GM21526 (cell line): ENCODE data around the gene SLC44A1.
"Not testable (repeated sequence)": the region's sequence is repeated elsewhere in the genome, so short reads cannot be mapped to it uniquely, and the experiment has no call there.

Experiments used
- ATAC-seq: cut with Tn5 transposase; IDR thresholded peaks from one replicate; pipeline ENCODE4 v1.9.1; 2021; ENCODE audit warnings: moderate library complexity; ENCODE audit not compliant: unreplicated experiment, low FRiP score

The SLC44A1 gene

DNA sequence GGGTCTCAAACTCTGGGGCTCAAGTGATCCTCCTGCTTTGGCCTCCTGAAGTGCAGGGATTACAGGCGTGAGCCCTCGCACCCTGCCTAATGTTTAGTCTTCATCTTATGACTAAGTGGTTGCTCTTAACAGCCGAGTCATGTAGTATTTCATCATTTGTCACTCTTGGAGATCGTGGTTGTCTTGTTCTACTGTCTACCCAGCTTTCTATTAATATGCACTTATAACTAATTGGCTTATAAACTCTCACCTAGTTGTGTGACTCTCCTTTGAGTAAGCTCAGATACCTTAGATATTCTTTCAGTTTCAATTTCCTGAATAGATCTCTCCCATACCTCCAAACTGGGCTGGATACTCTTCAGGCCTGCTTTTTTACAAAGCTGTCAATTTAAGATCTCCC lies 19.9 kb downstream of the SLC44A1 start:
- no peak for ATAC-seq

DNA sequence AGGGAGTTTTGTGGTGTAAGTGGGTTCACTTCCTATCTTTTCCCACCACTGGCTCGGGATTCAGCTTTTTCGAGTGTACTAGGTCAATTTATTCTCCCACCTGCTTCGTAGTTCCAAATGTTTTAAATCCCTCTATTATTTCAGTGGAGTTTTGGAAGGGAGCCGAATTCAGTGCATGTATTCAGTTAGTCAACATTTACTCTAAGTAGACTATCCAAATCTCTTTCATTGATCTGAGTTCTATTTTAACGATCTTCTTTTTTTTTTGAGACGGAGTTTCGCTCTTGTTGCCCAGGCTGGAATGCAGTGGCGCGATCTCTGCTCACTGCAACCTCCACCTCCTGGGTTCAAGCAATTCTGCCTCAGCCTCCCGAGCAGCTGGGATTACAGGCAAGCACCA lies 23.8 kb downstream of the SLC44A1 start:
- ATAC-seq = not testable (repeated sequence)

DNA sequence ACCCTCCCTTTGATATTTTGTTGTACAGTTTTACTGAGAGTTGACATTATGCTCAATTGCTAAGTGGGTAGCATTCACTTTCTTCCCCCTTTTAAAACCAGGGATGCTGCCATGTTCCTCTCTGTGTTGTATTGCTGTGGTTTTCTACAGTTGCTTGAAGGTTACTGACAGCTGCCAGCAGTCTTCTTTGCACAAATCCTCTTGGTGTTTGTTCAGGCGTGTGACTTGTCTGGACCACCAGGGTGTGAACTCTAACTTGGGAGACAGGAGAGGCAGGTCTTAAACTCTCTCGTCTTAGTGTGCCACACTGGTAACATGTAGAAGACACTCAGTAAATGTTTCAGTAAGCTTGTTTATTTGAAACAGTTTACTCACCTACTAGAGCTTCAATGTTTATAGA lies 25.1 kb downstream of the SLC44A1 start:
- ATAC-seq = no peak

DNA sequence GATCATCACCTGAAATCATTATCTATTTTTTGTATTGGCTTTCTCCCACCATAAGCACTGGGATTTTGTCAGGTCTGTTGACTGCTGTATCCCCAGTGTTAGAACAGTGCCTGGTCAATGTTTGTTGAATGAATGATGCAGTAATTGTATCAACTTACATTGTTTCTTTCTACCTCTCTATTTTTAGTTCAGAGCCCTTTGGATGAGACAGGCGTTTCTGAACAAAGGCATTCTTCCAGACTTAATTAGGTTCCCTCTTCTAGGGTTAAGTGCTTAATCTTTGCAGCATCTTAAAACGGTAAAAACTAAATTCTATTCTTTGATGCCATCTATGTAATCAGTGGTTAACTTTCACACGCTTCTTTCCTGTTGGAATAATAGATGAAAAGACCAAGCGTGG lies 26.3 kb downstream of the SLC44A1 start:
- no peak for ATAC-seq

DNA sequence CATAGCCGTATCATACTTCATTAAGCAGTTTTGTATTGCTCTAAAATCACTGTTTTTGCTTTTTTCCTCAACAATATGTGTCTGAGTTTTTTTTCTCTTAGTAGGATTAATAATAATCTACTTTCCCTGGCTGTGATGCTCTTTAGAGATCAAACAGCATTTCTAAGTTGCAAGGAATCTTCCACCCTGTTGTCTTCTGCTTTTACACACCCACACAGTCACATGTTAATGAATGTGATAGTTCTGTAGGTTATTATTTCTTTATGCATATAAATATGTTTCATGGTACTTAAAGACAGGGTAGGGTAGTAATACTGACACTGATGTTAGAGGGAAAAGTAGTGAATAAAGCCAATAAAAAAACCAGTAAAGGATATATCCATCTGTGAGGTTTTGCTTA lies 29.3 kb downstream of the SLC44A1 start:
- no peak for ATAC-seq

DNA sequence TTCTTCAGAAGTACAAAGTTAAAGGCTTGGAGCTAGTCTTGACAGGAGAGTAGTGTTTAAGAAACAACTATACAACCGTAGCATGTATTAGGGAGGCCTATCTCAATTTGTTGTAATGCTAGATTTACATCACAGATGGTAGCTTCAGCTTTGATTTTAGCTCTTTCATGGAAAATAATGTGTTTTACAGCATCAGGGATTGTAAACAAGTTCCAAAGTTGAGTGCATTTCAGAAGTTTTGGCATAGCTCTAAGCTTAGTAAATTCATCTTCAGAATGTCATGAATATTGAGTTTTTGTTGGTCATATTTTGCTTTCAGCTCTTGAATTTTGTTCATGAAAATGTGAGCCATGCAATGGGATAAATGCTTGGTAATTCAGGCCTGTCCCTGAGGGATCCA lies 30.7 kb downstream of the SLC44A1 start:
- ATAC-seq = no peak

DNA sequence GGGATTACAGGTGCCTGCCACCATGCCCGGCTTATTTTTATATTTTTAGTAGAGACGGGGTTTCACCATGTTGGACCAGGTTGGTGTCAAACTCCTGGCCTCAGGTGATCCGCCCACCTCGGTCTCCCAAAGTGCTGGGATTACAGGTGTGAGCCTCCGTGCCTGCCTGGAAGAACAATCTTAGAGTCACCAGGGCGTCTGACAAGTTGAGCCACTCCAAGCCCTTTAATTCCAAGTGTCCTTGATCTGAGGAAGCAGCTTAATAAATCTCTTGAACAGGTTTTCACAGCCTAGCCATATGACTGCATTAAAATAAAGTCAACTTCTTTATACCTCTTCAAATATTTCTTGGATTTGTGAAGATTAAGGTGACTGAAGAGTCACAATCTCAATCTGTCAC lies 31.5 kb downstream of the SLC44A1 start:
- no peak for ATAC-seq

DNA sequence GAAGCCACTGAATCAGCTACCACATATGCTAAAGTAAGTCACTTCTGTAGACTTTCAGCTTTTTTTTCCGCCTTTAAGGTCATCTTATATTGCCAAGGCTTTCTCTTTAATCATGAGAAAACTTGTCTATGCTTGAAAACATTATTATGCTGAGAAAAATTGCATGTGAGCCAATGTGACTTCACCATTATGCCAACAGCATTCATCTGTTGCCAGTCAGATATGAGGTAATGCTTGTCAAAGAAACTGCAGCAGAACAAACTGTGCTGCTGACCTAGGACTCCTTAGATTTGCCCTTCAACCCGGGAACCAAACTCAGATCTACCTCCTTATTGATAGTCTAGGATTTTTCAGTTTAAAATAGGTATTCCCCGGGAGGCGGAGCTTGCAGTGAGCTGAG lies 34.3 kb downstream of the SLC44A1 start:
- no peak for ATAC-seq

DNA sequence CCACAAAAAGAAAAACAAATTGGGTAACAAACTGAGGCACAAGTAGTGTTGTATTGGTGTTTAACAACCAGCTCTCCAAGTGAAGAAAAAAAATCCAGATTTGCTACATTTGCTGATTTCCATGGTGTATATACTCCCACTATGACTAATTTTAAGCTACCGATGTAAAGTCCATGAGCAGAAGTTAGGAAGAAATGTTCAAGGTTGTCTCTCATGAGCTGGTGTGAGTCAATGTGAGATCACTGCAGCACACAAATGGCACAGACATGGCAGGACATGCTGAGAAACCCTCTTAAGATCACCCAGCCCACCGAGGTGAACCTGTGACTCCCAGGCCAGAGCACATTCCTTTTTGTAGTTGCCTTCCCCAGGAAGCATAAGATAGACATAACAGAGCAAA lies 36.2 kb downstream of the SLC44A1 start:
- ATAC-seq = no peak

DNA sequence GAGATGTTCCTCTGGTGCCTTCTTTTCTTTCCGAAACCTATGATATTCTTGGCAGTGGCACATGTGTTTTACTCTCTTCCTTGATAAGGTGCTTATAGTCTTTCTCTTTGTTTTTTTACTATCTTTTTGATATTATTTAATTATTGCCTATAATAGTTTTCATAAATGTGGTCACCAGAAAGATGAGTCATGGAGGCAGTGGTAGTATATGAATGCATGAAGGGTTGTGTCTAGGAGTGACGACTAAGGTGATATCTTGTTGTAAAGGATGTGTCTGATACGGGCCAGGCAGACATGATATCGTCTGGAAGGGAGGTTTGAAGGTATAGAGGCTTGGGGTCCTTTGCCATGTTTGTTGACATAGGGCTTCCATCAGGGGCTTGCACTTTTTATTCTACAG lies 36.8 kb downstream of the SLC44A1 start:
- no peak for ATAC-seq

DNA sequence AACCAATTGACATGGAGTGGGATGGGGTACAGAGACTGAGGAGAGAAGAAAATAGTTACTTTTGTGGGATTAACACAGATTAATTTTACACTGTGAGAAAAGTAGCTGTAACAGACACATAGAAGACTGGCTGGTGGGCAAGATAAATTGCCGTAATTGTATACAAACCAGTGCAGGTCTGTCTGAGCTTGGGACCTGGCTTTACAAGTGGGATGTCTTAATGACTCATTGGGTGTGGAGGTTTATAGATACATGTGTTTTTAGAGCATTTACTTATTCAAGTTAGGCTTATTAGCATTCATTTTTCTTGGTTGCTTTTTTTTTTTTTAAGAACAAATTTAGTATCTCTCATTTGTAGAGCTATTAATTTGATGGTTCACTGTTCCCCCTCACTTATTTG lies 37.5 kb downstream of the SLC44A1 start:
- ATAC-seq = no peak

DNA sequence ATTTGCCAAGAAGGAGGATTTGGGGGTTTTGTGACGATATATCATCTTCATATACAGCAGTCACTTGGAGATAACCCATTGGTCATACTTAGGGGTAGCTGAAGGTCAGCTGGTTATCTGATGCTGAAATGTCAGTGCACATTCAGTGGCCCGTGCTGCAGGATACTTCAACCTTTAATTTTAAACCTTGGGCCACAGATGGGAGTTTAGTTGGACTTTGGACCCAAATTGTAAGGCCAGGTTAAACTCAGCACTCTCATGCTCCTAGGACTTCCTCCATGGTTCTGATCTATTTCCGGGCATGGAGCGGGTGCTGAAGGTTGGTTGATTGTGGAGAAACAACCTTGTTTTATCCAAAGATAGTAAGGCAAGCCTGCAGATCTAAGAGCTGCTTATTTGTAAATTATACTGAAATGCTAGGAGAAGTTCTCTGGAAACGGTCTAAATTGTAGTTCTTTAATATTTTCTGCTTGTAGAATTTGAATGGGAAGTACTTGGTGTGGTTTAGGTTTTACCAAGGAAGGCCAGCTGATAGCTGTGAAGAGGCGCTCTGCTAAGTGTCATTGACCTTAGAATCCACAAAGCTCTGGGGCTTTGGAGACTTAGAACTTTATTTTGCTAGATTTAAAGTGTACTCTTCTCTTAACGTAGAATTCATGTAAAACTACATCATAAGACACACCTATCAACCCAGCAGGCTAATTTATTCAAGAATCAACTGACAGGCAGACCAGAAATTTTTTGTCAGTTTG lies 38.6 kb downstream of the SLC44A1 start:
- ATAC-seq = no peak

DNA sequence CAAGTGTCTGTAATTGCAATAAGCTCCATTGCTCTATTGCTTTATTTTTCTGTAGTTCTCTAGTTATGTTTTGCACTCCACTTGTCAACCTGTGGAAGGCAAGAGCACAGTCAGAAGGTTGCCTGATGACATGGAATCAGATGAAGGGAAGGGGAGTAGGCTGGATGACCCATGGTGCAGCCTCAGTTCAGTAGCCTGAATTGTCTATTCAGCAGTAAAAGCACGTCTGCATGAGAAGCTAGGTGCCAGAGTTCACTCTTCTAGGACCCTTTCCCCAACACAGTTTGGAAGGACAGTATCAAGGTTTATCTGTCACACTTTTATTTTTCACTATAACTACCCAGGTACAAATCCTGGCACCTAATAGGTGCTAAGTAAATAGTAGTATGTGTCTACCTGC lies 39.3 kb downstream of the SLC44A1 start:
- ATAC-seq = no peak

DNA sequence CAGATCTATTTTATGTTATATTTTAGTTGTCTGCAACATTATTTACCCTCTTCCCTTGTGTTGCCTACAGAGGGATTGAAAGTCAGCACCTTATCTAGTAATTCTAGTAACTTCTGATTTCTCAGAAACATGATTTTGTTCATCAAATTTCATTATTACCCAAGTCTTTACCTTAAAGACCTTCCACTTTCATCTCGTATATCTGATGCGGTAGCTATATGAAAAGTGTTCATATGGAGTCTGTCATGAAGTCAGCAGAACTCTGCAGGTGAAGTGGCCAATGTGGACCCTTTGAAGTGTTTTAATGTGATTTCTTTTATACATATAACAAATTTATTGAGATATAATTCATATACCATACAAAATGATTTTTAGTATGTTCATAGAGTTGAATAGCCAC lies 40.0 kb downstream of the SLC44A1 start:
- ATAC-seq = no peak

DNA sequence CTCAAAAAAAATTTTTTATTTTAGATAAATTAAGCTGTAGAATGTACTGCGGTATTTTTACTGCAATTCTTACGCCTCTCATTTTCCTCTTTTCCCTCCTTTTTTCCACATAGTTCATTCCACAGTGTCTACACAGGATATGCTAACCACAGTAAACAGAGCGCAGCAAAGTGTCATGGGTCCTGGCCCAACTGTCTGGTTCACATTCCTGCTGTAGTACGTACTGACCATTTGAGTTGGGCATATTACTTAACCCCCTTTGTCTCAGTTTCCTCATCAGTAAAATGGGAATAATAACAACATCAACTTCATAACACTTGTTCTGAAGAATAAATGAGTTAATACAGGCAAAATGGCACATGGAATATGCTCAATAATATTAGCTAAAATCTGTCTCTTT lies 41.6 kb downstream of the SLC44A1 start:
- ATAC-seq = no peak

DNA sequence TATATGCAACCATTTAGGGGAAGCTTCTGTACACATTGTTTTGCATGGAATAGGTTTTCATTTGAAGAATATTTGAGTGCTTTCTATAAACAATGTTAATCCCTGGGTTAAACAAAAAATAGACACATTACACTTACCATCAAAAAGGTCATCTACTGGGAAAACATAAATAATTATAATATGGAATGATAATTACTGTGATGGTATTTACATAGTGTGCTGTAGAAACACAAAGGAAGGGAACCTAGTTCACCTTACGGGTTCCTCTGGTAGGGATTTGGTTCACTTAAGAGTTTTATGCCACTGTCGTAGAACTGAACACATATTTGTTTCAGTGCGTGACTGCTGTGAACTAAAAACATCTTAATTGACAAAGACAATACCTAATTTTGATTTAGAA lies 44.9 kb downstream of the SLC44A1 start:
- no peak for ATAC-seq

DNA sequence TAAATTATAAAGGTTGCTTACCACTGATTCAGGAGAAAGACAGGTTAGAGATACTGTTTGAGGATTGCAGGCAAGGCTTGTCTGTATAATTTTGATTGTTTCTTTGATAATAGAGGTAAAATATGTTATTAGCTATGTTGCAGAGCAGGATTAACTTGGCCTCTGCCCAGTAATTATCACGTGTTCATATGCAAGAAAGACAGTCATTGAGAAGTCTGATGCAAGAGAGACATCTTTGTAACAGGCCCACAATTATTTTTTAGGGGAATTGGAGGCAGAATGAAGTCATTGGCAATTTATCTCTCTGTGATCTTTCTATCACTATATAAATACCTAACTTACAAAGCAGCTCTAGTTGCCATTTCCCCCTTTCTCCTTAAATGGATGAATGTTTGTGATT lies 46.0 kb downstream of the SLC44A1 start:
- ATAC-seq = no peak

DNA sequence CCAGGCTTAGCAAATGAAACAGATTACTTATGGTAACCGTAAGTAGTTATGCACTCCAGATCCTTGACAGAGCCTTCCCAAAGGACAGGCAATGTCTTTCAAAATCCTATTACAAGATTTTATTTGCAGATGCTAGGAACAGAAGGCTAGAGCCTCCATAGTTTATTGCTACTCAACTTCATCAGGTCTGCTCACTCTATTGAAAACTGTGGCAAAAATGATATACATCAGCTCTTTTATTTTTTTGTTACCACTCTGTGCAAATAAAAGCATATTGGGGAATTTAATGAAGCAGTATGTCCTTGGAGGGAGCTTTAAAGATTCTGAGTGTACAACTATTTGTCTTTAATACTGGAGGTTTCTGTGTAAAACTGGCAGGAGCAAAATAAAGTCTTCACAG lies 46.5 kb downstream of the SLC44A1 start:
- ATAC-seq = no peak

DNA sequence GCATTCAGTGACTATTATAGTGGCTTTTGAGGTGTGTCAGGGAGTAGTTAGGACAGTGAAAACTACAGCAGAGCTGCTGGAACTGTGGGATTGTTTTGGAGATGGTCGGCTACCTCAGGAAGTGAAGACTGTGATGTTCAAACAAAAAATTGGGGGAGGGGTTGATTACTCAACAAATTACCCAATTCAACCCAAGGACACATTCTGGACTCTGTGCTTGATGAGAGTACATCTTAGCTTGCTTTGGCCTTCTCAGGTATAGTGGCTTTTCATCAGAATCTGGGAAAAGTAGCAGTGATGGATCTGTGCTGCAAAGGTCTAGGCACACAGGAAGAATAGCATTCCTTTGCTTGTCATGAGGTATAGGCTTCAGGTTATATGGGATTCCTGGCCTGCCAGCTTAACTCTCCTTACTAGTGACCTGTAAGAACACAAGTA lies 47.0 kb downstream of the SLC44A1 start:
- ATAC-seq = no peak

DNA sequence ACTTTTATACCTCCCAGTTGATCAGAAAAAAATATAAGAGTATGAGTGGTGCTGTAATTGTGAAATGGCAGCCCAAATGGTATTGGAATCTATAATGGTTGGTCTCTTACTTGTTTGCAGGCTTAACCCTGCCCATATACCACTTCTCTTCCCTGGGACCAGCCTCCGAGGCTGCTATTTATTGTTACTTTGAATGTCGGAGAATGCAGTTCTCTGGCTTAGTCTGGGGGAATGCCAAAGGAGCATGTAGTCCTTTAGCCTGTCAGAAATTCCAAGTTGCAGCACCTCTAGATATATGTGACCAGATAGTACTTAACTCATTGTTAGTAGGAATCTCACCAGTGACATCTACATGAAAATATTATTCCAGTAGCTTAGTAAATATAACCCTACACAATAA lies 47.5 kb downstream of the SLC44A1 start:
- ATAC-seq = no peak

DNA sequence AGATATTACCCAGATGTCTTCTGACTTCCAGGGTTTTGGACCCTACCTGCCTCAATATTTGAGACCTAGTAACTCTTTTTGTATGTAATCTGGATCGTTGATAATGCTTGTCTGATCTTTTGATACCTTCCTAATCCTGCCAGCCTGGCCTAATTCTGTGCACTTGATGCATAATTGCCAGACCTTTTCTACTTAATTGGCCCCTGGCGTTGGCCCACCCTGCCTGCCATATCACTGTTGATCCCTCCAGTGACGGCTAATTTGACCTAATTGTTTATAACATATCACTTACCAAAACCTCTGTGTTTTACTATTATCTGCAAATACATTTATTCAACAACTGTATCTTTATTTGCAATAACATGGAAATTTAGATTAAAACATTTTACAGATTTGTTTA lies 49.0 kb downstream of the SLC44A1 start:
- ATAC-seq = no peak

DNA sequence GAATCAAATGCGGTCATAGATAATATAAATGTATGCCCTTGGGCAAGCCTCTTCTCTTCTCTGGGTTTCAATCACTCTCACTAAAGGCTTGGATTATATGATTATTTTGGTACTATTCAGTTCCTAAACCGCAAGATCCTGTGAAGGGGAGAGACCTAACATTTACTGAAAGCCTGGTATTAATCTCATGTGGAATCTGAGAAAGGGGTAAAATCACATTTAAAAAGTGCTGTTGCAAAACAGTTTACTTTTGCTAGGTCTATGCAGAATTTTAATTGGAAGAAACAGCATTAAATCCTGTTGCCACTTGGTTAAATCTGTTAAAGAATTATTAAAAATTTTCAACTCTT lies 50.7 kb downstream of the SLC44A1 start:
- ATAC-seq = no peak

DNA sequence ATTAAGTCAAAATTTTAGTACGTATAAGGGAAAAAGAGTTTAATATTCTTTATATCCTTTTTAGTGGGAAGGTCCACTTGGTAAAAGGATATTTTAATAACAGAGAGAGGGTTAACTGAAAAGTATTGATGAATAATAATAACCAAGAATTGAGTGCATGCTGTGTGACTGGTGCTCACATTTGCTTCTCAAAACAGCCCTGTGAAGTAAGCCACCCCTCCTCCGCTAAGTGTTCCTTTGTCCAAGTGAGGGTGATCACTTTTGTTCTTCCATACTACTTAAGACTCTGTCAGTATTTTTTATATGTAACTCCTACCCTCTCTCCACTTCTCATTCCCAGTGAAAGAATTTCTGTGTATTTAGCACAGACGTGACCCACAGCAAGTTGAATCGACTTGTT lies 51.5 kb downstream of the SLC44A1 start:
- ATAC-seq = no peak
